NOMO-1 treated with dmso at 0.1 percent for 144 hours (cell line): Measurements from ENCODE around the gene DNAJB9.

Experiments used
- DNase-seq: peaks from one replicate; lab custom pipeline; 2025; ENCODE audit not compliant: unreplicated experiment; lab: John Stamatoyannopoulos, UW

DNAJB9 gene

DNA sequence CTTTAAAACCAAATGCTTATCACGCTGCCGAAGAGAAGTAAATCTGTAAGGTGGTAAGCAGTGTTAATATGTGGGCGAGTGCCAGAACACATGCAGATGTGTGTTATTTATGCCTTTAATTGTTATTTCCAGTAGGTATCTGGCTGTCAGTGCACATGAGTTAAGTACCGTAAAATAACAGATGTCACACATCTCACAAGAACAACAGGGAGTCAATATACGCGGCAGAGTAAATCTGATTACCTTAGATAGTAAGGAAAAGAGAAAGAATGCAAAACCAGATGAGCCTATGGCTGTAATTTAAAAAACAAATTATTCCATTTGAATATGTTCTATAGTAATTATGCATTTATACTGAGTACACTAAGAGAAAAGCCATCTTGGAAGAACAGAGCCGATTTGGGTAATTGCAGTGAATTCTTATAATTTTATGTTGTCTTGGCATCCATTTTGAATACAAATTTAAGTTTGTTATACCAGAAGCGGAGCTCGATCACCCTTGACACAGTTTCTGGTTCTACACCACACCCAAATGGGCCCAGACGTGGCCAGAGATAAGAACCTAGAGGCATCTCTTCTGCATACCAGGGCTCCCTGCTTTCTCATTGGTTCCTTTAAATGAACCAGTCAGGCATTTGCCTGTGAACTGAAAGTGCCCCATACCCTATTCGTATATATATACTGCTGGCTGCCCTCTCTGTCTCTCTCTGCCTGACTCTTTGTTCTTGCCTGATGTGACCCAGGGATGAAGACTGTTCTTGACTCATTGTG lies 34.8 kb downstream of the DNAJB9 start:
- DNase-seq: no peak

DNA sequence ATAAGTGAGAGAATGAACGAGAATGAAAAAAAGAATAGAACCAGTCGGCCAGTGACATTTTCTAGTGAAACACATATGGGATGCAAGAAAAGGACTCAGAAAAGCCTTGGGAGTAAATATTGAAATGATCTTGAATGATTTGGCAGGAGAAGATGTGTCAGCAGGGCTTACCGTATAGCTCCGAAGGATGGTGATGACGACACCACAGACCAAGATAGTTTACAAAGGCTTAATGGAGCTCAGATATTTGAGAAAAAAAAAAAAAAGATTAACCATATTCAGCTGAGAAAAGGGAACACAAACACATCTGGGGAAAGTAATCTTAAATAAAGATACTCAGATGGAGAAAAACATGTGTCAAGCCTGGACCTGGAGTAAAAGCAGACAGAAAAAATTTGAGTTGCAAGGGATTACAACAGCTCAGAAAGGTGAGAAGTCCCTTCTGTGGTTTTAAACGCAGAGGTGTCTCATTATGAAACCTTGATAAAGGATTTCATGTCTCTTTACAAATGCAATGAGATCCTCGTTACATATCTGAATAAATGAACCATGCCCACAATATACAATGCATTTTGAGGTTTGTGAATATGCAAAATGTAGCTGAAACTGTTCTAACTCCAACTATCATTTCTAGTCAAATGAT lies 36.0 kb downstream of the DNAJB9 start:
- no peak for DNase-seq

DNA sequence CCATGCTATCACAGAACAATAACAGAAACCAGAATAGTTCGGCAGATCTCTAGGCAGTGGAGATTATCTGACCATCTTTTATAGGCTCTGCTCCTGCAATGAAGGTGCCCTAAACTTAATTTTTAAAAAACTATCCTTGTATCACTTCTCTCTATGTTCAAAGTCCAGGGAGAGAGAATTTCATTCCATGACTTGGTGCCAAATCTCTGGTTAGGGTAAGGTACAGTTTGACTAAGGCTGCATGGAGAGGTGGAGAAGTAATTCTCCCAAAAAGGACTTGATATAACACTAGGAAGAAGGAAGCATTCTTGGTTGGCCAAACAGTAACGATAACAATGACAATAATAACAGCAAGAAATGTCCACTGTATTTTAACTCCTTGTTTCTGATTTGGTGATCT lies 40.0 kb downstream of the DNAJB9 start:
- DNase-seq: no peak

DNA sequence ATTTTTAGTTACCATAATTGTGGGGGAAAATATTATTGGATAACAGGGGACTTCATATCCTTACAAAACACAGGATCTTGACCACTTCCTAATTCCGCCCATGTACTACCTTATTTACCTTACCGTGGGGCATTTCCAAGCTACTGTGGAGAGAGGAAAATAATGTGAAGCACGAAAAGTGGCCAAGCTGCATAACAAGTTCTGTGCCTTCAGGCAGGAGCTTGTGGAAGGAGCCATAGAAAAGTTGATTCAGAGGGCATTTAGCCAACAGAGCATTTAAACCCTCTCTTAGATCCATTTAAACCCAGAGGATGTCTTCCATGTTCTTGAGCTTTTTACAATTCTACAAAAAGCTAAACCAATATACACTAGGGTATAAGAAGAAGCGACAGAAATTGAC lies 41.6 kb downstream of the DNAJB9 start:
- DNase-seq: no peak

DNA sequence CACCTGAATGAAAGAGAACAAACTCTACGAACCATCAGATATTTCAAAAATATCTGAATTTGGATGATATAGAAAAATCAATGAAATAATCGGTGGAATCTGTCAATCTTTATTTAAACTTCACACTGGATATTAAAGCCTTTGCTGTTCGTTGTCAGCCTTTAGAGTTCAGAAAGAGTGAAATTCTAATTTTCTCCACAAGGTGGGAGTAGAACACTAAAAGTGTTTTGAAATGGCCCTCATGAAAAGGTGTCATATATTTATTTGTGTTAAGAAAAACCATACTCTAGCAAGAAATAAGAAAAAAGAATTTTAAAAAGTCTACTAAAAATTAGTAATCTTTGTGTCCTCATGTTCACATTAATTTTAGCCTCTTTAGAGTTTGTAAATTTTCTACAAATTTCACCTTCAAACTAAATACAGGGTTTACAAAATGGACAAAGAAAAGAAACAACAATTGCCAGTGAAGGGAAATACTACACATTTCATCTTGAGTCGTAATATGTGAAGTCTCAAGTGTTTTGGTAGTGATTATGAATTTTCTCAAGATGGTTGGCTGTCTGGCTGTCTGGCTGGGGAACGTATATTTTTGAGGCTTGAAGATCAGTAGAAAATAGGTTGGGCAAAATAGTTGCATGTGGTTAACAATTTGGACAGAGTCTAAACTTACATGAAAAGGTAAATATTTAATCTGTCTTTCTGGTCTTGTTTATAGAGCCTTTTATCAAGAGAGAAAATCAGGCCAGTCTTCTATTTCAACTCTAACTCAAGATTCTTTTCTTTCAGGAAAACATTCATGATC lies 43.7 kb downstream of the DNAJB9 start:
- DNase-seq: no peak

DNA sequence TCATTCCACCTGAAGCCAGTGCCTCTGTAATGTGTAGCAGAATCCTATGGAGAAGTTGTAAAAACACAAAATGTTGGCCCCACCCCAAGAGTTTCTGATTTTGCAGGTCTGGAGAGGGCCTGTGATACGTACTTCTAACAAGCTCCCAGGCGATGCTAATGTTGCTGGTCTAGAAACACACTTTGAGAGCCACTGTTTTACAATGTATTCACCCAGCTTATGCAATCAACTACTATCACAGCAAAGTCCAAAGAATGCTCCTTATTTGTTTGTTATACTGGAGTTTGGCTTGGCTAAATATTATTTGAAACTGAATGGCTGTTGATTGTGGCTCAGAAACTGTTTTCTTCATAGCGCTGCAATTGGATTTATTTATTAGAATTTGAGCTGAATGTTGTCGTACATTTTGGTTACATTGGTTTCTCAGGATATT lies 44.3 kb downstream of the DNAJB9 start:
- no peak for DNase-seq

DNA sequence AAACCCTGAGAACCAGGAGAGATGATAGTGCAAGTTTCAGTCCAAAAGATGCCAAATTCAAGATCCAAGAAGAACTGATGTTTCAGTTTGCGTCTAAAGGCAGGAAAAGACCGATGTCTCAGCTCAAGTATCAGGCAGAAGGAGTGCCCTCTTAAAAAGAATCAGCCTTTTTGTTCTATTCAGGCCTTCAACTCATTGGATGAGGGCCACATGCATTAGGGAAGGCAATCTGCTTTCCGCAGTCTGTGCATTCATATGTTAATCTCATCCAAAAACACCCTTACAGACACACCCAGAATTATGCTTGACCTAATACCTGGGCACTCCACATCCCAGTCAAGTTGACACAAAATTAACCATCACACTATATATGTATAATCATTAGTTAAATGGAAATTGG lies 45.2 kb downstream of the DNAJB9 start:
- DNase-seq: no peak

DNA sequence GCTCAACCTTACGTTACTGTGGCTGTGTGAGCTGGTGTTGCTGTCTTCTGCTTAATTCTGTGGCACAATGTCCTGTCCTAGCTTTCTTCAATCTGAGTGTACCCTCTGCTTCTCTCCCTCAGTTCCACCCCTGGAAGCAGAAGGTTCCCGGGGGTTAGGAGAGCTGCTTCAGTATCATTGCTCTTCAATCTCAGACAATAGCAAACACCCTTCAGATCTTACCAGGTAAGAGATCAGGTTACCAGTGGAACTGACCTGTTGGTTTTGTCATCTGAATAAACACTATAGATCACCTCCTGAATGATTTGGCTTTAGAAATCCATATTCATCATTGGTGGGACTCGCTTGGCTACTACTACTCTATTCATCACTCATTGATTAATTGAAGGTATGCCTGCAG lies 48.4 kb downstream of the DNAJB9 start:
- DNase-seq: no peak

DNA sequence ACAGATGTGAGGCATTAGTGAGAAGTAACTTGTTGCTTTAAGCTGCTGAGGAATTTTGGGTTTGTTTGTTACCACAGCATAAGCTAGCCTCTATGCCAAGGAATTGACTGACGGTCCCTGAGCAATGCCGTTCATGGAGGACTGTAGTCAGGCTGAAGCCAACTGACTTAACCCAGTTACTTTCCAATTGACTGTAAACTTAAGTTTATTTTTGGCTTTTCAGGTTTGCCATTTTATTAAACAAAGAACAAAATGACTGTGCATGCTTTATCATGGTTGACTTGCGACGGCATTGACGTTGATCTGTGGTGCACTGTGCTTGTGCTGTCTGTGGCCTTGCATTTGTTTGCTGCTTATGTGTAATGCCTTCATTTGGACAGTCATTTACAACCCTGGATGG lies 53.5 kb downstream of the DNAJB9 start:
- no peak for DNase-seq
